Endothelial cell of umbilical vein (primary cell): ENCODE measurements around the gene ADAT3. TPM values are rescaled to one million over a fixed set of nuclear protein-coding genes. Genes with fewer than 3 reads are reported as not detected.

ENCODE experiments used
- BruUV-seq: library from RNA; stranded (reverse); fragments of 400-500 nt; replicated peaks from 2 replicates; lab custom pipeline; 2021; lab: Mats Ljungman, UMichigan
- CTCF ChIA-PET: fragments of 300-600, 350-600 bp; sonication (Branson Sonifier 250); formaldehyde crosslinking; loops from one replicate; lab custom pipeline; 2021; ENCODE audit warnings: antibody characterized with exemption, inconsistent platforms; lab: Charles Lee
- POLR2A ChIA-PET: fragments of 300-600, 350-600 bp; sonication (Branson Sonifier 250); formaldehyde crosslinking; loops from one replicate; lab custom pipeline; 2021; ENCODE audit warnings: antibody characterized with exemption, inconsistent platforms; lab: Charles Lee
- DNase-seq: peaks from one replicate; pipeline ENCODE4 v3.0.0-alpha.2; 2011; ENCODE audit warnings: low read depth, low spot score
- FAIRE-seq: peaks from 2 replicates; lab custom pipeline; 2011; peaks lifted over from hg19 to GRCh38; lab: Jason Lieb, UNC
- H2AFZ ChIP-seq: 2 replicates; pipeline ENCODE4 v1.6.0; 2012; ENCODE audit warnings: low read depth, low read length, control low read depth, inconsistent platforms
- H3K27ac ChIP-seq: 2 replicates; pipeline ENCODE4 v1.5.1; 2011; ENCODE audit warnings: low read depth, mild to moderate bottlenecking, control low read depth, low read length, moderate library complexity; ENCODE audit not compliant: insufficient read depth
- H3K27me3 ChIP-seq, 2 experiments: 2 replicates each; pipeline versions ENCODE4 v1.6.0 to v1.6.1; 2011; ENCODE audit warnings: low read length in 2 of 2, mixed read lengths in 1 of 2; ENCODE audit not compliant: control insufficient read depth in 2 of 2, insufficient read depth in 2 of 2
- H3K36me3 ChIP-seq, 2 experiments: 2 replicates in 1 of 2; 3 replicates in 1 of 2; pipeline ENCODE4 v1.5.1; 2011; ENCODE audit warnings: low read length in 2 of 2, mild to moderate bottlenecking in 1 of 2, moderate library complexity in 1 of 2; ENCODE audit not compliant: control insufficient read depth in 2 of 2, insufficient read depth in 2 of 2; ENCODE audit errors: extremely low read depth in 1 of 2
- H3K4me1 ChIP-seq: 3 replicates; pipeline ENCODE4 v1.5.1; 2011; ENCODE audit warnings: mild to moderate bottlenecking, low read length; ENCODE audit not compliant: control insufficient read depth, insufficient read depth; ENCODE audit errors: extremely low read depth
- H3K4me2 ChIP-seq: 2 replicates; pipeline ENCODE4 v1.6.1; 2011; ENCODE audit warnings: low read length, control low read depth, mixed read lengths; ENCODE audit not compliant: insufficient read depth
- H3K4me3 ChIP-seq, 3 experiments: fragments of 200-600 bp in 1 of 3; sonication (generic), shearing (Covaris generic) in 1 of 3; replicated peaks in 1 of 3; 2 replicates each; pipeline ENCODE4 v1.5.1; 2011 to 2016; ENCODE audit warnings: control low read depth in 3 of 3, low read length in 3 of 3, mild to moderate bottlenecking in 2 of 3, inconsistent platforms in 1 of 3, low read depth in 1 of 3, moderate library complexity in 1 of 3; ENCODE audit not compliant: insufficient read depth in 1 of 3
- H3K79me2 ChIP-seq: 2 replicates; pipeline ENCODE4 v1.6.0; 2012; ENCODE audit warnings: low read length, inconsistent platforms; ENCODE audit not compliant: control insufficient read depth, insufficient read depth
- H3K9ac ChIP-seq: replicated peaks from 2 replicates; pipeline ENCODE3; 2011; ENCODE audit warnings: low read length, control low read depth; ENCODE audit not compliant: insufficient read depth; ENCODE audit errors: extremely low read depth
- H3K9me1 ChIP-seq: replicated peaks from 3 replicates; pipeline ENCODE4 v1.6.0; 2011; ENCODE audit warnings: mild to moderate bottlenecking, low read length; ENCODE audit not compliant: control insufficient read depth, insufficient read depth; ENCODE audit errors: extremely low read depth
- H3K9me3 ChIP-seq: replicated peaks from 2 replicates; pipeline ENCODE4 v1.5.1; 2012; ENCODE audit warnings: low read length, inconsistent platforms; ENCODE audit not compliant: control insufficient read depth, insufficient read depth
- H4K20me1 ChIP-seq: replicated peaks from 2 replicates; pipeline ENCODE3; 2011; ENCODE audit warnings: mild to moderate bottlenecking, low read length; ENCODE audit not compliant: control insufficient read depth, insufficient read depth; ENCODE audit errors: extremely low read depth
- CTCF ChIP-seq, 2 donors: IDR thresholded peaks; 1 replicate in 1 of 2; 2 replicates in 1 of 2; pipeline ENCODE4 v1.5.1; 2011; ENCODE audit warnings: low read length in 2 of 2, mild to moderate bottlenecking in 2 of 2, moderate library complexity in 2 of 2, control low read depth in 1 of 2, inconsistent platforms in 1 of 2, low read depth in 1 of 2; ENCODE audit not compliant: insufficient read depth in 1 of 2; ENCODE audit errors: extremely low read depth in 1 of 2
- EZH2 ChIP-seq: IDR thresholded peaks from 2 replicates; pipeline ENCODE4 v1.6.1; 2012; ENCODE audit warnings: borderline replicate concordance, low read depth, mild to moderate bottlenecking, moderate library complexity, low read length, inconsistent platforms; ENCODE audit not compliant: severe bottlenecking
- FOS ChIP-seq: IDR thresholded peaks from 2 replicates; pipeline ENCODE4 v1.6.1; 2011; ENCODE audit warnings: mild to moderate bottlenecking, low read length, moderate library complexity, borderline replicate concordance; ENCODE audit not compliant: insufficient read depth
- GATA2 ChIP-seq: IDR thresholded peaks from 2 replicates; pipeline ENCODE4 v1.7.0; 2011; ENCODE audit warnings: low read depth, mild to moderate bottlenecking, moderate library complexity, mixed read lengths, low read length; ENCODE audit not compliant: insufficient read length, insufficient read depth
- JUN ChIP-seq: IDR thresholded peaks from 2 replicates; pipeline ENCODE4 v1.6.1; 2011; ENCODE audit warnings: borderline replicate concordance, low read depth; ENCODE audit not compliant: insufficient read length, insufficient read depth
- MAX ChIP-seq: IDR thresholded peaks from 2 replicates; pipeline ENCODE4 v1.6.1; 2011; ENCODE audit not compliant: insufficient read depth, insufficient read length
- MYC ChIP-seq: IDR thresholded peaks from one replicate; pipeline ENCODE4 v1.6.1; 2011; ENCODE audit warnings: mild to moderate bottlenecking, low read depth, low read length
- POLR2A ChIP-seq: IDR thresholded peaks from 2 replicates; pipeline ENCODE4 v1.6.1; 2012; ENCODE audit warnings: low read depth, mild to moderate bottlenecking, control low read depth, low read length
- POLR2AphosphoS5 ChIP-seq: IDR thresholded peaks from 2 replicates; pipeline ENCODE4 v1.6.1; 2012; ENCODE audit warnings: low read depth, mild to moderate bottlenecking, control low read depth, low read length, moderate library complexity; ENCODE audit not compliant: insufficient read depth
- dilution Hi-C: fragments of 300-500 bp; cut with MboI; formaldehyde crosslinking; loops from one replicate; pipeline ENCODE4 v1.15.0; 2019; ENCODE audit warnings: low sequenced_read_pairs; ENCODE audit not compliant: extremely low pct_ligation_motif_present
- intact Hi-C: fragments of 100-400 bp; cut with micrococcal nuclease; formaldehyde crosslinking; loops from one replicate; pipeline ENCODE4 v1.10.0; 2022
- polyA plus RNA-seq, 4 experiments: library from polyadenylated mRNA; depleted of rRNA in 3 of 4; stranded (reverse) in 3 of 4; unstranded in 1 of 4; fragments of >200 nt; gene quantifications; 2 replicates each; pipeline versions ENCODE4 v1.2.1 to v1.2.3, GENCODE V29; 2011 to 2012; ENCODE audit warnings: missing spikeins in 1 of 4
- total RNA-seq: library from RNA; stranded (reverse); gene quantifications from 2 replicates; pipeline ENCODE4 v1.2.3, GENCODE V29; 2021

The ADAT3 gene
- total and polyA plus RNA-seq, 2 donors (not counting 3 experiments of a cell fraction or from before 2014, with no cell fraction given) = 5.7 to 11.7 TPM

- CTCF ChIA-PET = interaction anchor here (0.8 kb wide), 2 partner anchors 16 to 18 kb away, joined by 3 read pairs; no protein-coding TSS in a partner anchor
- peak; percentile 43 for FAIRE-seq
- TF ChIP-seq CTCF (IDR thresholded peaks at IDR 0.05; ENCODE audit: extremely low read depth in 1 of 2, insufficient read depth in 1 of 2, low read depth in 1 of 2, low read length in 2 of 2) = no peak
- TF ChIP-seq EZH2 = no peak
- TF ChIP-seq FOS = no peak
- TF ChIP-seq POLR2A = no peak
- TF ChIP-seq GATA2 = no peak
- no peak for TF ChIP-seq MAX
- TF ChIP-seq POLR2AphosphoS5 = no peak
- TF ChIP-seq JUN = no peak
- no peak for TF ChIP-seq MYC
- Histone ChIP-seq H3K27ac (peak overlapping the region; percentile 63), H3K36me3 (peaks cover 0 to 1% of the 10 kb centered on the region in 2 experiments), H3K9ac (peak overlapping the region; percentile 28), H3K27me3 (no peaks in the 10 kb centered on the region), H4K20me1 (no peaks in the 10 kb centered on the region), H3K4me3 (no peak overlapping the region), H2AFZ (no peak overlapping the region), H3K4me2 (no peak overlapping the region), H3K4me1 (peaks cover 27% of the 10 kb centered on the region), H3K9me3 (no peaks in the 10 kb centered on the region), H3K79me2 (peaks cover 38% of the 10 kb centered on the region), H3K9me1 (no peaks in the 10 kb centered on the region)
- DNase-seq = peak; percentile 49
- intact Hi-C loops = no loop called here
- POLR2A ChIA-PET = no interaction called here
- dilution Hi-C loops = no loop called here
- no TSS peak for BruUV-seq
These were observed 23.0 kb upstream of the ADAT3 start for GRCh38 chr19:1882089-1882785.
